HG03460 (cell line): ENCODE data around the gene FCER1G.
"Not testable (repeated sequence)": the region's sequence is repeated elsewhere in the genome, so short reads cannot be mapped to it uniquely, and the experiment has no call there.

Experiments
- ATAC-seq: cut with Tn5 transposase; IDR thresholded peaks from one replicate; pipeline ENCODE4 v1.9.1; 2021; ENCODE audit not compliant: unreplicated experiment

The FCER1G gene

DNA sequence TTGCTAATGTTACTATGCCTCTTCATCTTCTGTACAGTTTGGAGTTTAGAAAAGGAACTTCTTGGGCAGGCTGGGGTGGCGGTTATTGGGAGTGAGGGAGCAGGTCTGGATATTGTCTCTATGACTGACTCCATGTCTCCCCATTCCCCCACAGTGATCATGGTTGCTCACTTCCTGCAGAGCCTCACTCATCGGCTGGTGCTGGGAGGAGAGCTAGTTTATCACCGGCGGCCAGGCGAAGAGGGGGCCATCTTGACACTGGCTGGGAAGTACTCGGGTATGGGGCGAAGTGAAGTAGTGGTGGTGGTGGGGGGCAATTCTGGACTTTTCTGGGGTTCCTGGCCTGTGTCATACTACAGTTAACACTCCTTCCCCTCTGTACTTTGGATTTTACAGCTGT lies 12.9 kb downstream of the FCER1G start:
- no peak for ATAC-seq

DNA sequence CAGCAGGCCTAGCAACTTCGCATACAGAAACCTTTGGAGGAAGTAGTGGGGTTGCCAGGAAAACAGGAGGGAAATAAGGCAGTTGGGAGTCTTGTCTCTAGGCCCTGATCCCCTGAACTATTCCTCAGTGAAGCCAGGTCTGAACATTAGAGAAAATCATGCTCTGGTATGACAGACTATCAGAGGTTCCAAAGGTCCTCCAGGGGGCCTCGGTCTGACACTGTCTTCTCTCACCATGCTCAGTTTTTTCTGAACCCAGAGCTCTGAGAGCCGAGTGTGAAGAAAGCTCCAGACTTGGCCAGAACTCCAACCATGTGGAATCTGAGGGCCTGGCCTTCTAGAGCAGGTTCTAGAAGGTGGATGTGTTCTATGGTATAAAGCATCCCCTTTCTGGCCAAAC lies 14.8 kb downstream of the FCER1G start:
- ATAC-seq, result no peak

DNA sequence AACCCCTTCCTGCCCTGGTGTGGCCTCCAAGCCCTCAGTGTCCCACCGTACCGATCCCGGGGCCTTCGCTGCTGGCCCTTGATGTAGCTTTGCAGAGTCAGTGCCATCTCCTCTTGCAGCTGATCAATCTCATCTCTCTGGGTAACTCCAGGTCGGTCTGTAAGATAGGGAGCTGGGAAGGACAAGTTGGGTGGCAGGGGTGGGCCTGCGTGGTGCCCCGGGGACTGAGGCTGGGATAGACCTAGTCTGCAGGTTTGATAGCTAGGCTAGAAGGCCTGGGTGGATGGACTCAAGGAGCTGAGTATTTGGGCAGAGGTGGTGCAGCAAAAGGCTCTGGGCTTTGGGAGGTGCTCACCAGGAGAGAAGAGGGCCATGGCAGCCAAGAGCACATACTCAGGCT lies 15.7 kb downstream of the FCER1G start:
- no peak for ATAC-seq

DNA sequence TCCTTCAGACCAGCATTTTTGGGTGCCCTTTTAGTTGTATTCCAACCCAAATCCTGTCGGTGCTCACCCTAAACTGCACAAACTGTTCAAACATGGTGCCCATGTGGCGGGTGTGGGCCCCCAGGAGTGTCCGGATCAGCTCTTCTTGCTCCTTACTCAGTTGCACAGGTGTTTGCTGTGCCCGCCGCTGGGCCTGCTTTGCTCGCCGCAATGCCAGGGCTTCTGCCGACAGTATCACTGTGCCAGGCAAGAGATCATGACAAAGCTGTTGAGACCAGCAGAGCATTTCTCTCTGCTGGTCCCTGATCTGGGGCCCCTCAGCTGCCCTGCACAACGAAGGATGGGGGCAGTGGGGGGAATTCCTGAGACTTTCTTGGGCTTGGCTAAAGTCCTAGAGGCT lies 18.0 kb downstream of the FCER1G start:
- ATAC-seq, result no peak

DNA sequence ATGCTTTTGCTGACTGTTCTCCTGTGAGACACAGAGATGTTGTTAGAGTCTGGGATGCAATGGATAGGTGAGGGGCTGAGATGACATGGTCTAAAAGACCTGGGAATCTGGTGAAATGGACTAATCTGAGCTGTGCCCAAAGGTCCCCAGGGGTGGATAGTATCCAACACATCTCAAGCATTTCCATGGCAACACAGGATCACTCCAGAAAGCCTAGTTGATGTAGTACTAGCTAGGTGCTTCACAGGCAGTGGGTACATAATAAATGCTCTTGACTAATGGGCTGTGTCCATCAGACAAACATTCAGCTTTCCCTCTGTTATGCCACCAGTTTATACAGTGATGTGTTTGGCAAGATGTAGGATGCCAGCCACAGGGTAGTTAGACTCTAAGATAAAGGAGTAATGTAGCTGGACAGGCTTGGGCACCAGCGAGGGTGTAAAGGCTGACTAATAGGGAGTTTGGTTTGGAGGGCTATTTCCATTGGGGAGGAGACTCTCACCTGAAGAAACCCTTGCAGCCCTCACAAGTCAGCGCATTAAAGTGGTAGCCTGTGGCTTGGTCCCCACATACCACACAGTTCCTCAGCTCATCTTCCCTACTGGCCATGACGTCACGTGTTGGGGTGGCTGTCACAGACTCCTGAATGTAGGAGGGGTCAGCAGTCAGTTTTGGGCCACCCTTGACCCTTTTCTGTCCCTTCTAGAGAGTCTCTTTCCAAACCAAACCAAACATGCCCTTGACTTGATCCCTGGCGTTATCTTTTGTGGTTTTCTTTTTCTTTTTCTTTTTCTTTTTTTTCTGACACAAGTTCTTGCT lies 21.1 kb downstream of the FCER1G start:
- no peak for ATAC-seq

DNA sequence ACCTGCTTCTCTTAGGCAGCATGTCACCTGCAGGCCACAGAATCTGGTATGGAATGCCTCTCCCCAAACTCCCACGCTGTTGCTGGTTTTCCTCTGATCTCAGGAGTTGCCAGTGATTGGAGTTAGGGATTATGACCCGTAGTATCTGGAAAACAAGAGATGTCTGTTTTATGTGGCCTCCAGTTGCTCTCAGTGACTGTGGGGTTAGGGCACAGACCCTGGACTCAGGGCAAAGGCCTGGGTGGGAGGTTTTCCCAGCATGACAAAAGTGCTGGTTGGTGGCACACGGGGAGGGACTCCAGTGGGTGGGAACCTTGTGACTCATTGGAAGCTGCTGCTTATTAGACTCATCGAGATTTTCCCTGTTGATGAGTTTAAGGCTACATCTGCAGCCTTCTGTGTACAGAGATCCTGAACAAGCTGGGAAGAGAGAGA lies 23.0 kb downstream of the FCER1G start, which contains the start of gene NR1I3:
Gene NR1I3 (minus strand): TSS at position 165 of the 435 bp plus-strand sequence. CDS start 1,638 bp downstream, outside the sequence.
- no peak for ATAC-seq

DNA sequence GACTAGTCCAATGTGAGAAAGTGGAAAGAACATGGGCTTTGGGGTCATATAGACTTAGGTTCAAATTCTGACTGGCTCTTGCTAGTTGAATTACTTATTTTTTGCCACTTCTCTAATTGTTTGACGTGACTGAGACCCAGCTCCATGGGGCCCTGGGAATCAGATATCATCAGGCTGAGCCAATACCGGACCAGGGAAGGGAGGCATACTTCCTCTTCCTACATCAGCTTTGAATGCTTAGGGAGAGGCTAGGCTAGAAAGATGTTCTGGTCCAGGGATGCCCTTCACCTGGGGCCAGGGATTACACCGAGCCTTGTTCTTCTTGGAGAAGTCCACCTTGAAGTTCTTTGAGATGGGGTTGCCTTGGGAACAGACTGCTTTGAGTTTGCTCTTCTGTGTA lies 26.6 kb downstream of the FCER1G start:
- ATAC-seq, result no peak

DNA sequence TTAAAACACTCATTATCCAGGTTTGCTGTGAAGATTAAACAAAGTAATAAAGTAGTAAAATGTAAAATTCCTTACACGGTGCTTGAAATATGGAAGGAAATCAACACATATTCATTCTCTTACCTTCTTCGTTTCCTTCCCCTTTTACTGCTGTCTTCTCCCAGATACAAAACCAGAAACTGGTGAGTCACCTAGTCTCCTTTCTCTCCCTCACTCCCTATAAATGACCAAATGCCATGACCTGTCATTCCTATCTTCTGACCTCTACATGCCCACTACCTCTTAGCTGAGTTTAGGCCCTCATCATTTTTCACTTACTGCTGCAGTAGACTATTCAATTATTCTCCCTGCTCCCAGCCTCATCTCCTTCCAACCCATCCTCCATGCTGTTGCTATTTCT lies 27.2 kb downstream of the FCER1G start:
- no peak for ATAC-seq

DNA sequence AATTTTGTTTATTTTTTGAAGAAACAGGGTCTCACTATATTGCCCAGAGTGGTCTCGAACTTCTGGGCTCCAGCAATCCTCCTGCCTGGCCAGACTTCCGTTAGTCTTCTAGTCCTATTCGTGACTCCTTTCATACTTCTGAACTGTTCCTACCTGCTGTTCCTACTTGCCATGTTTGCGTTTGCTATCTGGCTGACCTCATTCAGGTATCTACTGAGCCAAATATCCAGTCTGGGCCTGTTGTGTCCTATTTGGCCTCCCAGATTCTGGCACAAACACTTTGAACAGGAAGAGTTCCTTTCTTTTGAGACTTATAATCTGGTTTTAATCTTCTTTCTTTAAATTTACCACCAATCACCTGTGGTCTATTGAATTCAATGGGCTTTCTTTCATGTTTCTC lies 29.8 kb downstream of the FCER1G start:
- no peak for ATAC-seq

DNA sequence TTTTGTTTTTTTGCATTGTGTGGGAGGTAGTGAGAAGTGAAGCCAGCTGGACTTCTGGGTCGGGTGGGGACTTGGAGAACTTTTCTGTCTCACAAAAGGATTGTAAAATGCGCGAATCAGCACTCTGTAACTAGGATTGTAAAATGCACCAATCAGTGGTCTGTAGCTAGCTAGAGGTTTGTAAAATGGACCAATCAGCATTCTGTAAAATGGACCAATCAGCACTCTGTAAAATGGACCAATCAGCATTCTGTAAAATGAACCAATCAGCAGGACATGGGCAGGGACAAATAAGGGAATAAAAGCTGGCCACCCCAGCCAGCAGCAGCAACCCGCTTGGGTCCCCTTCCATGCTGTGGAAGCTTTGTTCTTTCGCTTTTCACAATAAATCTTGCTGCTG lies 35.0 kb downstream of the FCER1G start:
- not testable (repeated sequence) for ATAC-seq

DNA sequence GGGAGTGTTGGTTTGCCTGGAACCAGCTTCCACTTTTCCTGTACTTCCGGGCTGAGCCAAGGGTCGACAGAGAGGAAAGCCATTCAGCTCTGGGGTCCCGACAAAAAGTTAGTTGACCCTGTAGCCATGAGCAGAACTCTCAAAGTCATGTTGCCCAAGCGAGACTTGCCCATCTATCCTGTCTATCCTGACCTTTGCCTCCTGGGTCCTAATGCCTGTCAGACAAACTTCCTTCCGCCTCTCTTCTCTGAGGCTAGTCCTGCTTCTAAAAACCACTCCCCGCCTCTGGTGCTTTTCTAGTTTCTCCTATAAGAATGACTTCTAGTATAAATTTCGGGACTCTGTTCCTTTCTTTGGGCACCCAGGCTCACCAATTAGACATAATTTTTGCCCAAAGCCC lies 35.7 kb downstream of the FCER1G start:
- ATAC-seq, result no peak

DNA sequence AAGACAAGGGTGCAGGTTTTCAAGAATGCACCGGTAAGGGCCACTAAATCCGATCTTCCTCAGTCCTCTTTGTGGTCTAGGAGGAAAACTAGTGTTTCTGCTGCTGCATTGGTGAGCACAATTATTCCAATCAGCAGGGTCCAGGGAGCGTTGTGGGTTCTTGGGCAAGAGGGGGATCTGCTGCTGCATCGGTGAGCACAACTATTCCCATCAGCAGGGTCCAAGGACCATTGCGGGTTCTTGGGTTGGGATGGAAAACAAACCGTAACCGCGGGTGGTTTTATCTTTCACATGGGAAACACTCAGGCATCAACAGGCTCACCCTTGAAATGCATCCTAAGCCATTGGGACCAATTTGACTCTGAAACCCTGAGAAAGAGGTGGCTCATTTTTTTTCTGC lies 36.5 kb downstream of the FCER1G start:
- no peak for ATAC-seq

DNA sequence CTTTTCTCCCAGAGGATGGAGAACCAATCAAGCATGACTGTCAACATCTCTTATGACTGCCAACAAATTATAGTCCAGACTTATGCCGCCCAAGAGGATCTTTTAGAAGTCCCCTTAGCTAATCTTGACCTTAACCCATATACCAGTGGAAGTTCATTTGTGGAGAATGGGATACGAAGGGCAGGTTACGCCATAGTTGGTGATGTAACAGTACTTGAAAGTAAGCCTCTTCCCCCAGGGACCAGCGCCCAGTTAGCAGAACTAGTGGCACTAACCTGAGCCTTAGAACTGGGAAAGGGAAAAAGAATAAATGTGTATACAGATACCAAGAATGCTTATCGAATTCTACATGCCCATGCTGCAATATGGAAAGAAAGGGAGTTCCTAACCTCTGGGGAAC lies 40.2 kb downstream of the FCER1G start:
- not testable (repeated sequence) for ATAC-seq

DNA sequence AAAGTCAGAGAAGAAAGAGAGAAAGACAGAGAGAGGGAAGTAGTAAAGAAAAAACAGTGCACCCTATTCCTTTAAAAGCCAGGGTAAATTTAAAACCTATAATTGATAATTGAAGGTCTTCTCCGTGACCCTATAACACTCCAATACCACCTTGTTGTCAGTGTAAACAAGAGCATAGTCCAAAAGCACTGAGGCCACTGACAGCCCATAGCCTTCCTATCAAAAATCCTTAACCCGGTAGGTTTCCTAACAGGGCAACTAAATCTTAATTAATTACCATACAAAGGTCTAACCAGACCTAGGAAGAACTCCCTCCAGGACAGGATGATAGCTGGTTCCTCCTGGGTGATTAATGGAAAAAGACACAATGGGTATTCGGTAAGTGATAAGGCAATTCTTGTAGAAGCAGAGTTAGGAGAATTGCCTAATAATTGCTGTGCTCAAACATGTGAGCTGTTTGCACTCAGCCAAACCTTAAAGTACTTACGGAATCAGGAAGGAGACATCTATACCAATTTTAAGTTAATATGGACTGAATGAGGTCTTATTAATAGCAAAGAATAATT lies 40.9 kb downstream of the FCER1G start:
- not testable (repeated sequence) for ATAC-seq

DNA sequence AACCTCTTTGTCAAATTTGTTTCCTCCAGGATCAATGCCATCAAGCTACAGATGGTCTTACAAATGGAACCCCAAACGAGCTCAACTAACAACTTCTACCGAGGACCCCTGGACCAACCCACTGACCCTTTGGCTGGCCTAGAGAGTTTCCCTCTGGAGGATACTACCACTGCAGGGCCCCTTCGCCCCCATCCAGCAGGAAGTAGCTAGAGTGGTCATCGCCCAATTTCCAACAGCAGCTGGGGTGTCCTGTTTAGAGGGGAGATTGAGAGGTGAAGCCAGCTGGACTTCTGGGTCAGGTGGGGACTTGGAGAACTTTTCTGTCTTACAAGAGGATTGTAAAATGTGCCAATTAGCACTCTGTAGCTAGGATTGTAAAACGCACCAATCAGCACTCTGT lies 42.0 kb downstream of the FCER1G start:
- not testable (repeated sequence) for ATAC-seq

DNA sequence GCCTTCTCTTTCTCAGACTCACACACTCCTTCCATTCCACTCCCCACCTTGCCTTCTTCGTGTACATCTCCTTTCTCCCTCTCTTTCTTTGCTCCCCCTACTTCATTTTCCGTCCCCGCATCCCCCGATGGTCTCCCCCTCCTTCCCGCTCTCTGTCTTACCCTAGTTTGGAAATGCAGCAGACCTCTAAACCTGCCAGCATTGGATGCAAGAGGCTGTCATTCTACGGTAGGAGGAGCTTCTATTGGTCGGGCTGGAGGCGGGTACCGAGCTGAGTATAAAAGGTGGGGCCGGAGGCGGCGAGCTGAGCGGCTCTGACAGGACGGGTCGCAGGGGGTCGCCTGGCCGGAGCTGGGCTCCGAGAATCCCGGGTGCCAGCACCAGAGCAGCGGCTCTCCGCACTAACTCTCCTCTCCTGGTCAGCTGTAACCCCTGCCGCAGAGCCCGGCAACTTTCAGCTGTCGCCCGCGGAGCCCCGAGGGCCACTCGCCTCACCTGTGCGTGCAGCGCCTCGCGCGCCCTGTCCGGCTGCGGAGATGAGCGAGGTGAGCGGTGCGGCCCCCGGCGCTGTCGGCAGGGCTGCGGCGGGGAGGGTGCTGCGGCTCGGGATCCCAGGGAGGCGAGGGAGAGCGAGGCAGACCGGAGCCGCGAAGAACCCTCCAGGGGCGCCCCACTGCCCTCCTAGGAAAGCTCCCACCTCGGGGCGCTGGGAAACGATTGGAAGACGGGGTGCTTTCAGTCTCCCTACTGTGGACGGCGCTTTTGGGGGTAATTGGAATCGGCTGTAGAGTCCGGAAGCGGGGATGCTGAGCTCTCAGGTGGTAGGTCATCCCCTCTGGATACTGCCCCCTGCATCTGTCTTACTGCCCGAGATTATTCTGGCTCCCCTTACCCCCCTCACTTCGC lies 43.6 kb downstream of the FCER1G start, which contains the start of gene PCP4L1:
Gene PCP4L1 (plus strand): TSS at position 307 of the 906 bp plus-strand sequence. CDS start 230 bp downstream, at position 537.
- ATAC-seq, result no peak

DNA sequence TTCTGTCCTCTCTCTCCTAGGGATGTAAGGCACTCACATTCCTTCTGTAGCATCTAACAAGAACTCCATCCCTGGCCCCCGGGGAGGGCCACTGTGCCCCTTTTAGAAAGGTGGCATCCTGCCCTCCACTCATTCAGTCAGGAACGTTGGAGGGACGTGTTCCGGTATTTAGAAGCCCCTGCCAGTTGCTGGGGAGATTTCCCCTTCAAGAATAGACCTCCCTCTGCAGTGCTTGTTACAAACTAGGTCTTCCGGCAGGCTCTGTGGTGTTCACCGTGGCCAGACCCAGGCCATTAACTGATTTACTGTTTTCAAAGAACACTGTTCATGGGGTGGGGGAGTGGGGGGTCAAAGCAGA lies 44.2 kb downstream of the FCER1G start:
- no peak for ATAC-seq

DNA sequence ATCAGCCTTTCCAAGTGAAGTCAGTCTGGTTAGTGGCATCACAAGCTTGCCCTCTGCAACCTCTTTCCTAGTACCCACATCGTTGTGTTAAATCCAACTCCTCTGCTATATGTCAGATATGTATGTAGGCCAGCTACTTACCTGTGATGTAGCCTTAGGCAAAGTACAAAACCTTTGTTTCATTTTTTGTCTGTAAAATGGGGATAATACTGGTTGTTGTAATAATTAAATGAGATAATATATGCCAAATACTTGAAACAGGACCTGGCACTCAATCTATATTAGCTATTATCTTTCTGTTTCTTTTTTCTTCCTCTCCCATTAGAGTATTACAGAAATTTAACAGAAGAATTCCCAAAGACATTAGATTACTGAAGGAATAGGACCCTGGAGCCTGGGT lies 44.7 kb downstream of the FCER1G start:
- no peak for ATAC-seq

DNA sequence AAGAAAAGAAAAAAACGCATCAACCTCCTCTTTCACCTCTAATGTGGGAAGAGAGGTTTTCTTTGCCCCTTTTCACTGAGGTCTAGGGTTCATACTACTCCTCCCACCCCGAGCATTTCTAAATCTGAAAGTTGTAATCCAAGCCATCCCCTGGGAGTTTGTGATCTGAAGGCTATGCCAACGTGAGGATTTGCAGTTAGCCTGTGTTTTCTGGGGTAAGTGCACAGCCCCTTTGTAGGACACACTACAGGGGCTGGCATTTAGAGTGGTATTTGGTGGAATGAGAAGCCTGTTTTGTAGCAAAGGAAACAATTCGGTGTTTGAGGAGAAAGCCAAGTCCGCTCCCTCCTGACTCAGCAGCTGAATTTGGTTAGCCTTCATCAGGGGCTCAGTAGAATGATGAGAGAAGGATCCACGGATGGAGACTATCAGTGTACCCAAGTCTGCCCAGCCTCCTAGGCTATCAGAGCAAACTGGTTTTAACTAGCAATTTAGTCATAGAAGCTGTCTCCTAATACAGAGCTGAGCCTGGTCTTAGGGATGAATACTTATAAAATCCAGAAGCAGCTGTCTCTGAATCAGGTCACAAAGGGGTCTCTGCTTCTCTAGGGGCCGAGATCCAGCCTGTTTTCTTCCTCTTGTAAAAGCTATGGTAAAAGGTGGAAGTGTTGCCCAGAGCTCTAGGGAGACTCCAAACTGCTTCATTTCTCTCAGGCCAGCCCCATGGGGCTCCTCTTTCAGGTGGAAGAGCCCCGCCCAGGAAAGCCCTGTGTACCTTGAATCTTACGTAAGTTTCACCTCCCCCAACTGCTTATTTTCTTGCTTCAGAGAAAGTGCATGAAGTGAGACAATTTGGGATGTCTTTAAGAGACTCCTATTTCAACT lies 45.5 kb downstream of the FCER1G start:
- ATAC-seq, result no peak
